HL-60/S4 (cell line): ENCODE measurements around the gene CHCHD5.
"Not testable (repeated sequence)": the region's sequence is repeated elsewhere in the genome, so short reads cannot be mapped to it uniquely, and the experiment has no call there.

Experiments used
- in situ Hi-C: fragments of 300-500 bp; cut with MboI; formaldehyde crosslinking; loops from 2 replicates; pipeline ENCODE4 v1.14.3; 2022; ENCODE audit warnings: low sequenced_read_pairs

Gene CHCHD5

GRCh38 chr2:112584134-112584890 lies at the start of gene CHCHD5:
Gene CHCHD5 (plus strand): TSS chr2:112584609. CDS start chr2:112584648, 39 bp downstream.
- in situ Hi-C loops = no loop called here

GRCh38 chr2:112534826-112535225 lies 49.6 kb upstream of the CHCHD5 start:
- in situ Hi-C loops = no loop called here

- in situ Hi-C loops = not testable (repeated sequence)
These were observed 47.7 kb upstream of the CHCHD5 start for GRCh38 chr2:112536665-112537064.

- in situ Hi-C loops = no loop called here
These were observed 45.1 kb upstream of the CHCHD5 start for GRCh38 chr2:112539306-112539705.

GRCh38 chr2:112540906-112541305 lies 43.5 kb upstream of the CHCHD5 start:
- in situ Hi-C loops = no loop called here

GRCh38 chr2:112541315-112542122 lies 42.9 kb upstream of the CHCHD5 start:
- in situ Hi-C loops = no loop called here

- in situ Hi-C loops = no loop called here
These were observed 42.1 kb upstream of the CHCHD5 start, which contains the start of gene POLR1B for GRCh38 chr2:112542123-112542983. Gene POLR1B (plus strand): TSS chr2:112542465. CDS start chr2:112542495, 30 bp downstream.

GRCh38 chr2:112542984-112543661 lies 41.3 kb upstream of the CHCHD5 start:
- in situ Hi-C loops = no loop called here

GRCh38 chr2:112547333-112547732 lies 37.1 kb upstream of the CHCHD5 start:
- in situ Hi-C loops = no loop called here

- in situ Hi-C loops = no loop called here
These were observed 35.4 kb upstream of the CHCHD5 start for GRCh38 chr2:112548980-112549379.

- in situ Hi-C loops = no loop called here
These were observed 18.3 kb upstream of the CHCHD5 start for GRCh38 chr2:112566104-112566503.

GRCh38 chr2:112566508-112566907 lies 17.9 kb upstream of the CHCHD5 start:
- in situ Hi-C loops = not testable (repeated sequence)

GRCh38 chr2:112572005-112572404 lies 12.4 kb upstream of the CHCHD5 start:
- in situ Hi-C loops = no loop called here

- in situ Hi-C loops = no loop called here
These were observed 6.7 kb upstream of the CHCHD5 start for GRCh38 chr2:112577756-112578155.

- in situ Hi-C loops = no loop called here
These were observed 5.2 kb upstream of the CHCHD5 start for GRCh38 chr2:112579241-112579640.

GRCh38 chr2:112580084-112580483 lies 4.3 kb upstream of the CHCHD5 start:
- in situ Hi-C loops = no loop called here

GRCh38 chr2:112582314-112582746 lies 2.1 kb upstream of the CHCHD5 start:
- in situ Hi-C loops = no loop called here

- in situ Hi-C loops = no loop called here
These were observed 794 bp upstream of the CHCHD5 start for GRCh38 chr2:112583497-112584133.

- in situ Hi-C loops = no loop called here
These were observed 462 bp downstream of the CHCHD5 start for GRCh38 chr2:112584891-112585250.

GRCh38 chr2:112585400-112585799 lies 991 bp downstream of the CHCHD5 start:
- in situ Hi-C loops = no loop called here
